Activated CD8-positive, alpha-beta memory T cell treated with anti-CD3 and anti-CD28 coated beads, Interleukin-2, amount 10 ng/mL, durations not matched to agents 7 days and 5 days (primary cell): Measurements from ENCODE around the gene BRCC3. TPM values are rescaled to one million over a fixed set of nuclear protein-coding genes. Genes with fewer than 3 reads are reported as not detected.

Source experiments
- ATAC-seq: fragments of 150-1000 bp; cut with Tn5 transposase; one replicate; pipeline ENCODE4 v1.10.0; 2021; ENCODE audit warnings: moderate library complexity
- CTCF ChIA-PET: fragments of 350-600 bp; sonication (Branson Sonifier 250); formaldehyde crosslinking; loops from one replicate; lab custom pipeline; 2021; ENCODE audit warnings: antibody characterized with exemption; lab: Charles Lee
- DNase-seq: peaks from one replicate; pipeline ENCODE4 v3.0.0-alpha.2; 2020
- H3K27ac Mint-ChIP-seq: one replicate; pipeline ENCODE4 v1.8.0; 2021; ENCODE audit warnings: mild to moderate bottlenecking, mixed read lengths
- H3K27me3 Mint-ChIP-seq: one replicate; pipeline ENCODE4 v1.8.0; 2021; ENCODE audit warnings: mixed read lengths
- H3K36me3 Mint-ChIP-seq: one replicate; pipeline ENCODE4 v1.8.0; 2021; ENCODE audit warnings: mild to moderate bottlenecking, mixed read lengths
- H3K4me1 Mint-ChIP-seq: one replicate; pipeline ENCODE4 v1.8.0; 2021; ENCODE audit warnings: mixed read lengths
- H3K4me3 Mint-ChIP-seq: one replicate; pipeline ENCODE4 v1.8.0; 2021; ENCODE audit warnings: mild to moderate bottlenecking, moderate library complexity, mixed read lengths
- H3K9me3 Mint-ChIP-seq: one replicate; pipeline ENCODE4 v1.8.0; 2022; ENCODE audit warnings: low read depth, mixed read lengths
- total RNA-seq, 2 experiments: library from RNA; stranded (reverse); gene quantifications; one replicate each; pipeline ENCODE4 v1.2.3, GENCODE V29; 2021

BRCC3 gene
- 10 to 100 TPM; 25.2 to 33.4 TPM for total RNA-seq

DNA sequence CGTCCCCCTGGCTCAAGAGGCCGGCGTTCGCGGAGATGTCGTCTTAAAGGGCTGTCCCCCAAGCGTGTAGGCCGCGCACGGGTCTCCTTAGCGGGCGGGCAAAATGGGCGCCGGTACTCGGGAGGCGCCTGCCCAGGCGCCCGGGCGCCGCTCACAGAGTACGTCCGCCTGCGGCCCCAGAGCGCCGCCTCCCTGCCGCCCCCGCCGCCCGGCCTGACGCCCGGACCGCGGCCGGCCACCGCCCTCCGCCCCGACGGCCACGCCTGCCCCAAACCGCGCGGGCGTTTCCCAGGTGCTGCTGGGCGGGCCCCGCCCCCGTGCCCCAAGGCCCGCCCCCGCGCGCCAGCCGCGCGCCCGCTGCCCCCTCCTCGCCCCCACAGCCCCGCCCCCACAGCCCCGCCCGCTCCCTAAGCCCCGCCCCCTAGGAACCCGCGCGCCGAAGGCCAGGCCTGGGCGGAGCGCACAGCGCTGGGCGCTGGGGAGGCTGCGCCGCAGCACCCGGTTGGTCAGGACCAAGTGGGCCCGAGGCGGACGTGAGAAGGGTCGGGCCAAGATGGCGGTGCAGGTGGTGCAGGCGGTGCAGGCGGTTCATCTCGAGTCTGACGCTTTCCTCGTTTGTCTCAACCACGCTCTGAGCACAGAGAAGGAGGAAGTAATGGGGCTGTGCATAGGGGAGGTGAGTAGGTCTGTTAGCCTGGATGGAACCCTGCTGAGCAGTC, at the start of gene BRCC3, which contains the start of the genes CMC4 and MTCP1:
Gene BRCC3, plus strand, starts transcription at position 534 of the 719 bp plus-strand sequence. Its CDS starts 20 bp downstream, at position 554.
Gene CMC4, minus strand, starts transcription at position 162 of the 719 bp plus-strand sequence. CDS start 7,113 bp downstream, outside the sequence.
Gene MTCP1, minus strand, starts transcription at position 162 of the 719 bp plus-strand sequence. CDS start 5,126 bp downstream, outside the sequence.
- DNase-seq = peak; percentile 87
- peak within 1 kb of the TSS; percentile 93 for H3K27ac Mint-ChIP-seq
- H3K27me3 Mint-ChIP-seq = no peaks in the 10 kb centered on the region
- H3K9me3 Mint-ChIP-seq = no peaks in the 10 kb centered on the region
- peak; percentile 91 for ATAC-seq
- CTCF ChIA-PET = interaction anchor here (0.7 to 1.5 kb wide), 2 partner anchors 14 kb away, joined by 4 read pairs; no protein-coding TSS in a partner anchor
- peaks cover 63% of the 10 kb centered on the region for H3K4me1 Mint-ChIP-seq
- H3K36me3 Mint-ChIP-seq = peaks cover 29% of the 10 kb centered on the region
- peak within 1 kb of the TSS; percentile 93 for H3K4me3 Mint-ChIP-seq

DNA sequence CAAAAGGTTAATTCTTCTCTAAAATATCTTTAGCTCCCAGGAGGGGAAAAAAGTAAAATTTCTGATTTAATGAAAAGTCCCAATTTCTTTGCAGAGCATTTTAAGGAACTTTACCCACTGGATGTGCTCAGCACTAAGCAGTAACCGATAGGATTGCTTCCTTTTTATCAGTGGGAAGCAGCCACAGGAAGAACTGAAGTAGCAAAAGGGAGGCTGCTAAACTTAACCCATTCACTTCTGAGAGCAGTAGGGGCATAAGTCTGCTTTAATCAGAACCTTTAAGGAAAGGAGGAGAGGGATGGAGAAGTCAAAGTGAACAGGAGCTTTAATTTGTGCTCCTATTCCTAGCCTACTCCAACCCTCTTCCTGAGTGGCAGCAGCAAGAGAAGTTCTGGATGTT, 48.7 kb upstream of the BRCC3 start, which contains the start of gene F8:
Gene F8, minus strand, starts transcription at position 139 of the 400 bp plus-strand sequence. CDS start 171 bp downstream, outside the sequence.
- no peaks in the 10 kb centered on the region for H3K4me1 Mint-ChIP-seq
- no peak for DNase-seq
- H3K27ac Mint-ChIP-seq = no peak within 1 kb of the TSS
- no peaks in the 10 kb centered on the region for H3K27me3 Mint-ChIP-seq
- H3K4me3 Mint-ChIP-seq = no peak within 1 kb of the TSS
- ATAC-seq = no peak
- CTCF ChIA-PET = interaction anchor here (1.6 kb wide), 1 partner anchor 105 kb away, joined by 4 read pairs; no protein-coding TSS in a partner anchor
- H3K9me3 Mint-ChIP-seq = no peaks in the 10 kb centered on the region
- H3K36me3 Mint-ChIP-seq = no peaks in the 10 kb centered on the region

- Mint-ChIP-seq H3K4me1 (peaks cover 9% of the 10 kb centered on the region), H3K27me3 (no peaks in the 10 kb centered on the region), H3K27ac (no peak overlapping the region), H3K9me3 (no peaks in the 10 kb centered on the region), H3K4me3 (no peak overlapping the region), H3K36me3 (no peaks in the 10 kb centered on the region)
- ATAC-seq = no peak
- CTCF ChIA-PET = no interaction called here
- no peak for DNase-seq
Observed at GRCh38 chrX:155023907-155024833, 47.1 kb upstream of the BRCC3 start.

GRCh38 chrX:155026420-155026726, 44.9 kb upstream of the BRCC3 start:
- H3K4me1 Mint-ChIP-seq = peaks cover 16% of the 10 kb centered on the region
- H3K27ac Mint-ChIP-seq = peak overlapping the region; percentile 86
- H3K27me3 Mint-ChIP-seq = no peaks in the 10 kb centered on the region
- ATAC-seq (no peak), DNase-seq (no peak)
- H3K36me3 Mint-ChIP-seq = peaks cover 2% of the 10 kb centered on the region
- CTCF ChIA-PET = interaction anchor here (1.0 to 1.4 kb wide), 4 partner anchors 23 to 109 kb away, joined by 3 to 10 read pairs (median 4); no protein-coding TSS in a partner anchor
- peak overlapping the region; percentile 85 for H3K4me3 Mint-ChIP-seq
- H3K9me3 Mint-ChIP-seq = no peaks in the 10 kb centered on the region

GRCh38 chrX:155026727-155027508, 44.4 kb upstream of the BRCC3 start, which contains the start of gene FUNDC2:
Gene FUNDC2 (plus strand): TSS chrX:155026844. CDS start chrX:155026939, 95 bp downstream.
- peak within 1 kb of the TSS; percentile 97 for H3K27ac Mint-ChIP-seq
- no peaks in the 10 kb centered on the region for H3K27me3 Mint-ChIP-seq
- H3K4me3 Mint-ChIP-seq = peak within 1 kb of the TSS; percentile 85
- peaks cover 18% of the 10 kb centered on the region for H3K4me1 Mint-ChIP-seq
- peaks cover 3% of the 10 kb centered on the region for H3K36me3 Mint-ChIP-seq
- DNase-seq (peak; percentile 96), ATAC-seq (peak; percentile 86)
- CTCF ChIA-PET = interaction anchor here (1.0 to 1.4 kb wide), 4 partner anchors 22 to 109 kb away, joined by 3 to 10 read pairs (median 4); no protein-coding TSS in a partner anchor
- H3K9me3 Mint-ChIP-seq = no peaks in the 10 kb centered on the region

- DNase-seq = peak; percentile 43
- CTCF ChIA-PET = interaction anchor here (1.2 to 1.6 kb wide), 4 partner anchors 29 to 110 kb away, joined by 4 to 10 read pairs (median 4); no protein-coding TSS in a partner anchor
- Mint-ChIP-seq H3K27me3 (no peaks in the 10 kb centered on the region), H3K4me1 (peaks cover 18% of the 10 kb centered on the region), H3K36me3 (peaks cover 3% of the 10 kb centered on the region), H3K27ac (peak overlapping the region; percentile 97), H3K9me3 (no peaks in the 10 kb centered on the region), H3K4me3 (peak overlapping the region; percentile 85)
- peak; percentile 25 for ATAC-seq
Observed at GRCh38 chrX:155027509-155028066, 43.7 kb upstream of the BRCC3 start.

DNA sequence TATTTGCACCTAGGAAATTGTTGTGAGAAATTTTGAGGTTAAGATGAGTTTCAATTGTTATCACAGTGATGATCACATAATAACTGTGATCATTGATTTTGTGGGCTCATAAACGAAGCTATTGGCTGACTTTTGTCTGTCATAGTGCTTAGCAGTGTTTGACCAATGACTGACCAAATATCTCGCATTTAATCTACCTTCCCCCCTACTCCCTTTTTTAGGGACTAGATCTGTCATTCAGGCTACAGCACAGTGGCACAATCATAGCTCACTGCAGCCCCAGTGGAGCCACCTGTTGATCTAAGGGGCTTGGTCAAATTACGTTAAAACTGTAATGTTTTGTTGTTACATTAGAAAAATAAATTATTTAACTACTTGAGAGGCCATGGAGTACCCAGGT, 43.2 kb upstream of the BRCC3 start:
- H3K27me3 Mint-ChIP-seq = no peaks in the 10 kb centered on the region
- peaks cover 3% of the 10 kb centered on the region for H3K36me3 Mint-ChIP-seq
- no peaks in the 10 kb centered on the region for H3K9me3 Mint-ChIP-seq
- DNase-seq (peak; percentile 41), ATAC-seq (no peak)
- H3K4me3 Mint-ChIP-seq = peak overlapping the region; percentile 85
- peaks cover 18% of the 10 kb centered on the region for H3K4me1 Mint-ChIP-seq
- peak overlapping the region; percentile 97 for H3K27ac Mint-ChIP-seq
- CTCF ChIA-PET = interaction anchor here (1.0 to 1.6 kb wide), 3 partner anchors 9 to 110 kb away, joined by 3 to 4 read pairs (median 4); no protein-coding TSS in a partner anchor

- Mint-ChIP-seq H3K9me3 (no peaks in the 10 kb centered on the region), H3K4me3 (peak overlapping the region; percentile 85), H3K27ac (peak overlapping the region; percentile 97), H3K27me3 (no peaks in the 10 kb centered on the region), H3K4me1 (peaks cover 18% of the 10 kb centered on the region), H3K36me3 (peaks cover 3% of the 10 kb centered on the region)
- ATAC-seq (no peak), DNase-seq (no peak)
- CTCF ChIA-PET = interaction anchor here (1.0 to 1.6 kb wide), 3 partner anchors 9 to 111 kb away, joined by 3 to 4 read pairs (median 4); no protein-coding TSS in a partner anchor
Observed at GRCh38 chrX:155028877-155029291, 42.4 kb upstream of the BRCC3 start.

- ATAC-seq = no peak
- no peaks in the 10 kb centered on the region for H3K9me3 Mint-ChIP-seq
- H3K27me3 Mint-ChIP-seq = no peaks in the 10 kb centered on the region
- no peak for DNase-seq
- peaks cover 19% of the 10 kb centered on the region for H3K36me3 Mint-ChIP-seq
- CTCF ChIA-PET = no interaction called here
- H3K4me3 Mint-ChIP-seq = no peak overlapping the region
- no peak overlapping the region for H3K27ac Mint-ChIP-seq
- peaks cover 18% of the 10 kb centered on the region for H3K4me1 Mint-ChIP-seq
Observed at GRCh38 chrX:155031657-155032056, 39.7 kb upstream of the BRCC3 start.

DNA sequence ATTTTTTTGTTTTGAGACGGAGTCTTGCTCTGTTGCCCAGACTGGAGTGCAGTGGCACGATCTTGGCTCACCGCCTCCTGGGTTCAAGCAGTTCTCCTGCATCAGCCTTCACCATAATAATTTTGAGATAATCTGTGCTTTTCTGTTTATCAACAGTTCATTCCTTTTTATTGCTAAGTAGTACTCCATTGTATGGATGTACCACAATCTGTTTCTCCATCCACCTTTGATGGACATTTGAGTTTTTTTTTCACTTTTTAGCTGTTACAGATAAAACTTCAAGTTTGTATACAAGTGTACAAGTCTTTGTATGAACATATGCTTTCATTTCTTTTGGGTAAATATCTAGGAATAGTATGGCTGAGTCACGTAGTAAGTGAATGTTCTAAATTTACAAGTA, 35.6 kb upstream of the BRCC3 start:
- H3K4me1 Mint-ChIP-seq = peaks cover 7% of the 10 kb centered on the region
- H3K36me3 Mint-ChIP-seq = peaks cover 31% of the 10 kb centered on the region
- no peak for DNase-seq
- H3K27ac Mint-ChIP-seq = no peak overlapping the region
- H3K27me3 Mint-ChIP-seq = no peaks in the 10 kb centered on the region
- H3K4me3 Mint-ChIP-seq = no peak overlapping the region
- no peak for ATAC-seq
- CTCF ChIA-PET = no interaction called here
- H3K9me3 Mint-ChIP-seq = no peaks in the 10 kb centered on the region

DNA sequence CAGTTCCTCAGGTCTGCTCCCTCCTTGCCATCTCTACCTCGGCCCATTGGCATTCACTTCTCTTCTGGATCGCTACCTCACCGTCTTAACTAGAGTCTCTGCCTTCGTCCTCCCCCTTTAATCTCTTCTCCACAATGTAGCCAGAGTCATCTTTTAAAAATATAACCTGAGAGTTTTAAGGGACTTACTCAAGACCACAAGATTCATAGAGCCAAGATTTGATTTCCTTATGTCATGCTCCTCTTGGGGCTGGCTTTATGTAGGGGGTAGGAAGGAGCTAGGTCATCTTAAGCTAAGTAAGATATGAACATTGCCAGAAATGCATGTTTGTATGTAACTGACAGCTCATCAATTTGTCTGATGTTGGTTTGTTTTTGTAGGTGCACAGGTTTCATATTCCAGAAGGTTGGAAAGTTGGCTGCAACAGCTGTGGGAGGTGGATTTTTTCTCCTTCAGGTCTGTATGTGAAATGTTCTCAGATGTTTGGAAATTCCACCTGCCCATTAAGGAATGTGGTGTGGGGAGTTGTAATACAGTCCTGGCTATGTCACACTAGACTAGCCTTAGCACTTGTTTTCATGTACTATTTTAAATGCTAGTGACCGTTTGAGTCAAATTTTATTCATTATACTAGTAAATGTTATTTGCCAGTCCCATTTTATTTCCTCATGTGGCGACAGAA, 25.0 kb upstream of the BRCC3 start:
- H3K9me3 Mint-ChIP-seq = no peaks in the 10 kb centered on the region
- H3K4me1 Mint-ChIP-seq = peaks cover 5% of the 10 kb centered on the region
- peaks cover 4% of the 10 kb centered on the region for H3K36me3 Mint-ChIP-seq
- no peak overlapping the region for H3K4me3 Mint-ChIP-seq
- CTCF ChIA-PET = interaction anchor here (1.3 kb wide), 1 partner anchor 9 kb away, joined by 3 read pairs; no protein-coding TSS in a partner anchor
- DNase-seq (no peak), ATAC-seq (no peak)
- no peak overlapping the region for H3K27ac Mint-ChIP-seq
- H3K27me3 Mint-ChIP-seq = no peaks in the 10 kb centered on the region
